GM10248 (cell line): ENCODE measurements around the gene TNFRSF8.

ENCODE experiments used
- CTCF ChIA-PET: fragments of 300-600 bp; sonication (Branson Sonifier 250); formaldehyde crosslinking; extraction: SDS; loops from one replicate; lab custom pipeline; 2021; ENCODE audit warnings: antibody characterized with exemption; lab: Yijun Ruan, JAX
- POLR2A ChIA-PET: fragments of 350-650 bp; sonication (Branson Sonifier 250); formaldehyde crosslinking; extraction: SDS; loops from one replicate; lab custom pipeline; 2020; ENCODE audit warnings: antibody characterized with exemption; lab: Yijun Ruan, JAX
- DNase-seq: peaks from one replicate; pipeline ENCODE4 v3.0.0; 2012; ENCODE audit errors: extremely low spot score
- TF ChIP-seq, protein P1 (sequence below): IDR thresholded peaks from 2 replicates; pipeline ENCODE4 v1.5.1; 2012; ENCODE audit warnings: mild to moderate bottlenecking, low read depth; ENCODE audit errors: extremely low read depth, missing control alignments, control extremely low read depth

TNFRSF8 gene

DNA sequence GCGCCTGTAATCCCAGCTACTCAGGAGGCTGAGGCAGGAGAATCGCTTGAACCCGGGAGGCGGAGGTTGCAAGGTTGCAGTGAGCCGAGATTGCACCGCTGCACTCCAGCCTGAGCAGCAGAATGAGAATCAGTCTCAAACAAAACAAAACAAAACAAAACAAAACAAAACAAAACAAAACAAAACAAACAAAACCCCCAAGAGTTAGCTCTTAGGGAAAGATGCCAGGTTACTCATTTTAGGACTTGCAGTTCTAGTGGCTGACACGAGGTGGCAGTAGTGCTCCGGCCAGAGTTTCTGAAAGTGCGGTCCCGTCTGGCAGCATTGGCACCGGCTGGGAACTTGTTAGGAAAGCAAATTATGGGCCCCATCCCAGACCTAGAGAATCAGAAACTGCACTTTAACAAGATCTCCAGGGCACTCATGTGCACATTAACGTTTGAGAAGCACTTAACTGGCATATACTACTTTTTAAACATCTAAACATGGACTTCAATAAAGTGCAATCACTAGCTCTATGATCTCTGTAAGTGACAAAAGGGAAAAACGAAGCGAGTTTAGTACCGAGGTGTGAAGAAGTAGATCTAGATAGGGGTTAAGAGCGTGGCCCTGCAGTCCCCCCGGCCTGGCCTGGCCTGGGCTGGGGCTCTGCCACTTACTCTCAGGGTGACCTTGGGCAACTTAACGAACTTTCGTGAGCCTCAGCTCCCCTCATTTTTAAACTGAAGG lies 61.8 kb downstream of the TNFRSF8 start:
- ChIA-PET CTCF (interaction anchor here (0.5 to 12.1 kb wide), 52 partner anchors 9 to 534 kb away, joined by 3 to 294 read pairs (median 7); partner anchors contain the start of genes DHRS3 and MFN2), POLR2A (no interaction called here)
- peak; percentile 73 for DNase-seq
- TF ChIP-seq, protein P1, sequence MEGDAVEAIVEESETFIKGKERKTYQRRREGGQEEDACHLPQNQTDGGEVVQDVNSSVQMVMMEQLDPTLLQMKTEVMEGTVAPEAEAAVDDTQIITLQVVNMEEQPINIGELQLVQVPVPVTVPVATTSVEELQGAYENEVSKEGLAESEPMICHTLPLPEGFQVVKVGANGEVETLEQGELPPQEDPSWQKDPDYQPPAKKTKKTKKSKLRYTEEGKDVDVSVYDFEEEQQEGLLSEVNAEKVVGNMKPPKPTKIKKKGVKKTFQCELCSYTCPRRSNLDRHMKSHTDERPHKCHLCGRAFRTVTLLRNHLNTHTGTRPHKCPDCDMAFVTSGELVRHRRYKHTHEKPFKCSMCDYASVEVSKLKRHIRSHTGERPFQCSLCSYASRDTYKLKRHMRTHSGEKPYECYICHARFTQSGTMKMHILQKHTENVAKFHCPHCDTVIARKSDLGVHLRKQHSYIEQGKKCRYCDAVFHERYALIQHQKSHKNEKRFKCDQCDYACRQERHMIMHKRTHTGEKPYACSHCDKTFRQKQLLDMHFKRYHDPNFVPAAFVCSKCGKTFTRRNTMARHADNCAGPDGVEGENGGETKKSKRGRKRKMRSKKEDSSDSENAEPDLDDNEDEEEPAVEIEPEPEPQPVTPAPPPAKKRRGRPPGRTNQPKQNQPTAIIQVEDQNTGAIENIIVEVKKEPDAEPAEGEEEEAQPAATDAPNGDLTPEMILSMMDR: peak; percentile 95

DNA sequence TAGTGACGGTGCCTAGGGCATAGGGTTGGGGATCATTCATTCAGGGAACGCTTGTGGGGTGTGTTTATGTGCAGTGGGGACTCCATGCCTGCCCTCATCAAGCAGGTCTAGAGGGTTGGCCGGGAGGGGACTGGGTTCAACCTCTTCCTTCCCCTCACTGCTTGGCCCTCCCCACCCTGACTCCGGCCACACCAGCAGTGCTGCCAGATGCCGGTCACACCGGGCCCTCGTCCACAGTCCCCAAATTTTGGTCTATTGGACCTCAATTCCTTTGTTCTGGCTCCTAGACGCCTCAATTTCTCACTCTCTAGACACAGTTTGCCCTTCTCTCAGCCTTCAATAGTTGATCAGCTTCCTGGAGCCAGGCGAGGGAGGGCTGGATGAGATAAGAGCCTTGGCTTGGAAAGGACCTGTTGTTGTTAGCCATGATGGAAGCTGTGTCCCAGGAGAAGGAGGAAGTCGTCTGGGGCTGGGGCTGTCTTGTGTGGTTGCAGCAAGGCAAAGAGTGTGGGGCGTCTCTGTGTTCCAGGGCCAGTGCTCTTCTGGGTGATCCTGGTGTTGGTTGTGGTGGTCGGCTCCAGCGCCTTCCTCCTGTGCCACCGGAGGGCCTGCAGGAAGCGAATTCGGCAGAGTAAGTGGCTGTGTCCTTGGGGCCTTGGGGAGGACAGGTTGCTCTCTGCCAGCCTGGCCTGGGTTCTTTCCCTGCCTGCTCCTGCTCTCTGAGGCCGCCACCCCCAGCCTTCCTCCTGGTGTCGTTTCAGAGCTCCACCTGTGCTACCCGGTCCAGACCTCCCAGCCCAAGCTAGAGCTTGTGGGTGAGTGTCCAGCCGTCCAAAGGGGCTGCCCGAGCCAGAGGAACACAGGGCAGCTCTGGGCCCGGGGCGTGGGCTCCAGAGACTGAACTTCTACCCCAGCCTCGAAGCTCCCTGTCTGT lies 62.6 kb downstream of the TNFRSF8 start:
- TF ChIP-seq, protein P1: no peak
- DNase-seq: no peak
- CTCF ChIA-PET: interaction anchor here (0.5 to 12.1 kb wide), 39 partner anchors 8 to 533 kb away, joined by 3 to 294 read pairs (median 8); partner anchors contain the start of gene DHRS3
- POLR2A ChIA-PET: interaction anchor here (0.6 kb wide), 1 partner anchor 145 kb away, joined by 4 read pairs; no protein-coding TSS in a partner anchor

DNA sequence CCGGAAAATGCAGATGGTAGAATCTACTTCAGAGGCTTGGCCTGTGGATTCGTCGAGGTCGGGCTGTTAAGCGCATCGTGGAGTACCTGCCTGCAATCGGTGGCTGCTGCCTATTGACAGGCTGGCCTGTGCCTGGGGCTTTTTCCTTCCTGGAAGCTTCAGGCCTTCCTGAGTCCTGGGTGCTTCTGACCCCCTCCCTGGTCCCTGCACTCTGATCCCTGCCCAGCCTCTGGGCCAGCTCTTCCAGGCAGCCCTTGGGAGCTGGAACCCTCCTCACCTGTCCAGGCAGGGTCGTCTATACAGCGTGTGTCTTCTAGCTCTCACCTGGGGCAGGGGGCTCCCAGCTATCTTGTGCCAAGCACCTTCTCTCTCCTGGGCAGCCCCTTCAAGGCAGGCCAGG lies 63.7 kb downstream of the TNFRSF8 start:
- POLR2A ChIA-PET: no interaction called here
- TF ChIP-seq, protein P1: no peak

DNA sequence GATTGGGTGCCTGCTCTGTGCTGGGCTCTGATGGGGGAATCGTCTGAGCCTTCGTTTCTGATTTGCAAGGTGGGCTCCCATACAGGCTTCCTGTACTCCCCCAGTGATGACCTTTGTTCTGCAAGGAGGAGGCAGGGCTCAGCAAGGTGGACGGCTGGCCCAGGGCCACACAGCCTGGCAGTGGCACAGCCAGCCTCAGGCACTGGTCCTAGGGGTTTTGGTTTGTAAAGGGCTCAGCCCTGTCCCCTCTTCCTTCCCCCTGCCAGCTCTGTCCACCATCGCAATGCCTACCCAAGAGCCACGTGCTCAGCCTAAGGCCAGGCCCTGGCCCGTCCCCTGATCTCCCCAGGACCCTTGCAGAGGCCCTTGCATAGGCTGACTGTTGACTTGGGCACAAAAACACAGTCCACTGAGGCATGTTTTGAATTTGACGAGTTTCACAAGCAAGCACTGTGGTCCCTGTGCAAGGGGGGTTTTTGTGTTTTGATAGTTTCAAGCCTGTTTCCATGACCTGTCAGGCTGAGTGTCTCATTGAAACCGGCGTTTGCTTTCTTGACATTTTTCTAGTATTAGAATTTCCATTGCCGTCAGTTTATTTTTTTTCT lies 64.2 kb downstream of the TNFRSF8 start:
- no peak for DNase-seq
- TF ChIP-seq, protein P1: no peak
- POLR2A ChIA-PET: no interaction called here
- CTCF ChIA-PET: interaction anchor here (0.8 to 12.1 kb wide), 6 partner anchors 21 to 145 kb away, joined by 3 to 294 read pairs (median 6); no protein-coding TSS in a partner anchor

More for the DNA sequence above, 63.7 kb downstream of the TNFRSF8 start:
- CTCF ChIA-PET: interaction anchor here (0.8 to 12.1 kb wide), 10 partner anchors 12 to 494 kb away, joined by 3 to 294 read pairs (median 7); no protein-coding TSS in a partner anchor
- DNase-seq: no peak

DNA sequence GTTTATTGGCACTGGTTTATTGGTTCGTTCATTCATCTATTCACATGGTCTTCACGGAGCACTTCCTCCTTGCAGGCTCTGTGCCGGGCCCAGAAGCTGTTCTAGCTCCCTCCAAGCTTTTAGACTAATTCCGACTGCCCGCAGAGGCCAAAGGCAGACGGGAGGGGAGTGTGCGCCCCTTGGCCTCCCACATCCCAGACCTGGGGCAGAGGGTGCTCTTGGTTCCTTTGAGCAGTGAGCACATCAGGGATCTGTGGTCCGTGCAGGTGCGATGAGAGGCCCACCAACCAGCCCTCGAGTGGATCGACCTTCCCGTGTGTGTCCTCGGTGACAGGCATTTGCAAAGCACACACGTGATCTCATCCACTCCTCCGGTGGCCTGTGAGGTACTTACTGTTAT lies 65.0 kb downstream of the TNFRSF8 start:
- TF ChIP-seq, protein P1: no peak

More for the DNA sequence above, 65.0 kb downstream of the TNFRSF8 start:
- DNase-seq: no peak
- ChIA-PET CTCF (interaction anchor here (2.1 to 12.1 kb wide), 2 partner anchors 72 to 76 kb away, joined by 5 to 294 read pairs; no protein-coding TSS in a partner anchor), POLR2A (no interaction called here)
